MM.1S (cell line): Measurements from ENCODE around the gene GPR137.

Experiments
- DNase-seq: peaks from one replicate; pipeline ENCODE4 v3.0.0-alpha.2; 2015
- H2AFZ ChIP-seq: fragments of 300-600 bp; sonication (generic); 2 replicates; pipeline ENCODE4 v1.6.0; 2016; ENCODE audit warnings: antibody characterized with exemption, low read length
- H3F3A ChIP-seq: fragments of 300-600 bp; sonication (generic); 2 replicates; pipeline ENCODE4 v1.6.1; 2016; ENCODE audit warnings: mild to moderate bottlenecking, antibody characterized with exemption, low read length, moderate library complexity, mixed read lengths; ENCODE audit not compliant: insufficient read depth
- H3K27ac ChIP-seq: fragments of 300-600 bp; sonication (generic); 2 replicates; pipeline ENCODE4 v1.5.1; 2016; ENCODE audit warnings: mild to moderate bottlenecking, low read length
- H3K27me3 ChIP-seq: fragments of 300-600 bp; sonication (generic); replicated peaks from 2 replicates; pipeline ENCODE4 v1.6.0; 2016; ENCODE audit warnings: low read length; ENCODE audit not compliant: insufficient read depth
- H3K36me3 ChIP-seq: fragments of 300-600 bp; sonication (generic); replicated peaks from 2 replicates; pipeline ENCODE4 v1.6.1; 2016; ENCODE audit warnings: mild to moderate bottlenecking, low read length, mixed read lengths; ENCODE audit not compliant: insufficient read depth
- H3K4me1 ChIP-seq: fragments of 300-600 bp; sonication (generic); 2 replicates; pipeline ENCODE4 v1.6.1; 2016; ENCODE audit warnings: low read length, mixed read lengths
- H3K4me2 ChIP-seq: fragments of 300-600 bp; sonication (generic); 2 replicates; pipeline ENCODE4 v1.6.0; 2016; ENCODE audit warnings: low read depth, low read length
- H3K4me3 ChIP-seq: fragments of 300-600 bp; sonication (generic); 2 replicates; pipeline ENCODE4 v1.5.1; 2016; ENCODE audit warnings: low read length, mixed read lengths
- H3K79me2 ChIP-seq: fragments of 300-600 bp; sonication (generic); 2 replicates; pipeline ENCODE4 v1.6.1; 2016; ENCODE audit warnings: mixed run types, low read length, mixed read lengths
- H3K9ac ChIP-seq: fragments of 300-600 bp; sonication (generic); 2 replicates; pipeline ENCODE4 v1.6.1; 2016; ENCODE audit warnings: low read length, mixed read lengths
- H3K9me2 ChIP-seq: fragments of 300-600 bp; sonication (generic); replicated peaks from 2 replicates; pipeline ENCODE4 v1.6.1; 2016; ENCODE audit warnings: mild to moderate bottlenecking, low read length, mixed read lengths; ENCODE audit not compliant: insufficient read depth
- H3K9me3 ChIP-seq: fragments of 300-600 bp; sonication (generic); replicated peaks from 2 replicates; pipeline ENCODE4 v1.6.1; 2016; ENCODE audit warnings: mild to moderate bottlenecking, low read length, mixed read lengths; ENCODE audit not compliant: insufficient read depth
- H4K20me1 ChIP-seq: fragments of 300-600 bp; sonication (generic); 2 replicates; pipeline ENCODE4 v1.6.1; 2016; ENCODE audit warnings: mild to moderate bottlenecking, low read length, moderate library complexity, mixed read lengths; ENCODE audit not compliant: insufficient read depth
- CTCF ChIP-seq: fragments of 300-600 bp; sonication (generic); IDR thresholded peaks from 2 replicates; pipeline ENCODE4 v1.5.1; 2016; ENCODE audit warnings: antibody characterized with exemption, low read length, mixed read lengths
- EZH2 ChIP-seq: fragments of 300-600 bp; sonication (generic); optimal IDR thresholded peaks from 2 replicates; pipeline ENCODE3; 2017; ENCODE audit warnings: low read depth, mild to moderate bottlenecking, antibody characterized with exemption, low read length, mixed read lengths
- EZH2phosphoT487 ChIP-seq: fragments of 300-600 bp; sonication (generic); IDR thresholded peaks from 2 replicates; pipeline ENCODE4 v1.6.1; 2018; ENCODE audit warnings: antibody characterized with exemption, low read length

GPR137 gene

DNA sequence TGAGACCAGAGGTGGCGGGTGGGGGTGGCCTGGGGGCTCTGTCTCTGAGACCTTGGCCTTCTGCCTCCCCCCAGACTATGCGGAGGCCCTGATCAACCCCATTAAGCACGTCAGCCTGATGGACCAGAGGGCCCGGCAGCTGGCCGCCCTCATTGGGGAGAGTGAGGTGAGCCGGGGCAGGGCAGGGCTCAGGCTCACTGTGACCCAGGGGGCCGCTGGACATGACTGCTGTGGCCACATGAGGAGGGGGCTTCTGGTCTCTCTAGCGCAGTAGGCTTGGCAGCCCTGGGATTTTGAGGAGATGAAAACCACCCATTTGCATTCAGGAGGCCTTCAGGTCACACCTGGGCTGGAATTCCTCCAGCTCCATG lies 21.7 kb upstream of the GPR137 start:
- H3K27ac ChIP-seq: no peak overlapping the region

DNA sequence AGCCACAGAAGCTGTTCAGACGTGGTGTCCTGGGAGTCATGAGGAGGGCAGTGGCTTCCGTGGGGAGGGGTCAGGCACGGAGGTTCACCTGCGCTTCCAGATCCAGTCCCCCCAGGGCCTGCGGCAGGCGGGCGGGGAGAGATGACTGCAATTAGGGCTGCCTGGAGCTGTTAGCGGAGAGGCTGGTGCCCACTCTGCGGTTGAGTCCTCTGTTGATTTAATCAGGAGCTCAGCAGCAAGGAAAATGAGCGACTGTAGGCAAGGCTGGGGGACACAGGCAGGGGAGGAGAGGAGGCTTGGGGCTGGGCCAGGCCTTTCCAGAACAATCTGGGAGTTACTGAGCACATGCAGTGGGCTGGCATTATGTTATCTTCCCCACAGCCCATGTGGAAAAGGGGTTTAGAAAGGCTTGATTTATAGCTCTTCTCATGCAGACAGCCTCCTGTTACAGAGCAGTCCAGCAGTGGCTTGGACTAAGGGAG lies 21.2 kb upstream of the GPR137 start:
- TF ChIP-seq CTCF (no peak), EZH2 (no peak), EZH2phosphoT487 (no peak)
- no peak overlapping the region for H3K4me2 ChIP-seq

More for the DNA sequence above, 21.7 kb upstream of the GPR137 start:
- no peaks in the 10 kb centered on the region for H3K4me1 ChIP-seq
- H3K36me3 ChIP-seq: no peaks in the 10 kb centered on the region
- no peak for DNase-seq
- H3K9me3 ChIP-seq: no peaks in the 10 kb centered on the region
- no peaks in the 10 kb centered on the region for H4K20me1 ChIP-seq
- no peaks in the 10 kb centered on the region; the same call in 1 of the 2 replicates for H3K79me2 ChIP-seq
- no peak overlapping the region for H3K4me3 ChIP-seq
- H2AFZ ChIP-seq: no peak overlapping the region
- 0 out of 2 replicates have a peak, but pooled peaks cover 4% of the 10 kb centered on the region for H3F3A ChIP-seq
- no peaks in the 10 kb centered on the region for H3K27me3 ChIP-seq
- H3K9ac ChIP-seq: no peak overlapping the region
- no peak overlapping the region for H3K4me2 ChIP-seq
- H3K9me2 ChIP-seq: no peaks in the 10 kb centered on the region
- TF ChIP-seq EZH2: no peak
- TF ChIP-seq CTCF: no peak
- TF ChIP-seq EZH2phosphoT487: no peak

DNA sequence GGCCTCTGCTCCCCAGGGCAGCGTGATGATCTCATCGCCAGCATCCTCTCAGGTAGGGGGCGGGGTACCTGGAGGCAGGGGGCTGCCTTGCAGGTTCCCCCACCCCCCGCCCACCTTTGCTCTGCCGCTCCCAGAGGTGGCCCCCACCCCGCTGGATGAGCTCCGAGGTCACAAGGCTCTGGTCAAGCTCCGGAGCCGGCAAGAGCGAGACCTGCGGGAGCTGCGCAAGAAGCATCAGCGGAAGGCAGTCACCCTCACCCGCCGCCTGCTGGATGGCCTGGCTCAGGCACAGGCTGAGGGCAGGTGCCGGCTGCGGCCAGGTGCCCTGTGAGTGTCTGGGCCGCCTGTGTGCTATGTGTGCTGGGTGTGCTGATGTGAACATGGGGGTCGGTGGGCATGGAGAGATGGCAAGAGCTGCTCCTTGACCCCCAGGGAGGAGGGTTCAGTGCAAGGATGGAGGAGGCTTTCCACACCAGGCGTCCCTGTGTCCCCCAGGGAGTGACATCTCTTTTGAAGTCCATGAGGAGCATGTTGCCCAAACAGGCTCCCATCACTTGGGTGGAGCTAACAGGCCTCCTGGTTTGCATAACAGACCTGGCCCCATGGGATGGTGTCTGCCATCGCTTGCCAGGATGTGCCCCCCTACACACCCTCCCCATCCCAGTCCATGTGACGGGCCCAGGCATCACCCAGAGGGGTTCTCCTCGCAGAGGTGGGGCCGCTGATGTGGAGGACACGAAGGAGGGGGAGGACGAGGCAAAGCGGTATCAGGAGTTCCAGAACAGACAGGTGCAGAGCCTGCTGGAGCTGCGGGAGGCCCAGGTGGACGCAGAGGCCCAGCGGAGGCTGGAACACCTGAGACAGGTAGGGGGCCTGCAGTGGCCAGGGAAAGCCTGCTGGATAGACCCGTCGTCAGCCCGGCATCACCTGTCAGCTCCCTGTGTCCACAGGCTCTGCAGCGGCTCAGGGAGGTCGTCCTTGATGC lies 20.2 kb upstream of the GPR137 start:
- Histone ChIP-seq H4K20me1 (no peaks in the 10 kb centered on the region), H3K4me1 (no peaks in the 10 kb centered on the region), H3K27me3 (no peaks in the 10 kb centered on the region), H3K4me2 (no peak overlapping the region), H3F3A (peaks cover 13% of the 10 kb centered on the region), H3K9me3 (no peaks in the 10 kb centered on the region), H3K36me3 (no peaks in the 10 kb centered on the region), H3K9ac (no peak overlapping the region), H3K27ac (no peak overlapping the region), H3K79me2 (no peaks in the 10 kb centered on the region; the same call in 1 of the 2 replicates), H2AFZ (no peak overlapping the region), H3K4me3 (no peak overlapping the region), H3K9me2 (no peaks in the 10 kb centered on the region)
- no peak for DNase-seq
- TF ChIP-seq CTCF: no peak
- no peak for TF ChIP-seq EZH2phosphoT487
- TF ChIP-seq EZH2: no peak

More for the DNA sequence above, 21.2 kb upstream of the GPR137 start:
- Histone ChIP-seq H3K79me2 (no peaks in the 10 kb centered on the region; the same call in 1 of the 2 replicates), H4K20me1 (no peaks in the 10 kb centered on the region), H3K4me3 (no peak overlapping the region), H3K9me2 (no peaks in the 10 kb centered on the region), H3K9ac (no peak overlapping the region), H3K27me3 (no peaks in the 10 kb centered on the region), H3K36me3 (no peaks in the 10 kb centered on the region), H2AFZ (no peak overlapping the region), H3F3A (0 out of 2 replicates have a peak, but pooled peaks cover 8% of the 10 kb centered on the region), H3K27ac (no peak overlapping the region), H3K9me3 (no peaks in the 10 kb centered on the region), H3K4me1 (no peaks in the 10 kb centered on the region)
- DNase-seq: no peak
